HUES48 (cell line): Measurements from ENCODE around the gene KCNAB2.

Experiments used
- H3K27ac ChIP-seq: one replicate; pipeline ENCODE4 v1.7.0; 2013; ENCODE audit warnings: low read depth, low read length, inconsistent platforms
- H3K27me3 ChIP-seq: 2 replicates; pipeline ENCODE4 v1.6.1; 2013; ENCODE audit warnings: mild to moderate bottlenecking, low read length; ENCODE audit not compliant: control insufficient read depth, insufficient read depth
- H3K36me3 ChIP-seq: 2 replicates; pipeline ENCODE4 v1.6.1; 2013; ENCODE audit warnings: low read length; ENCODE audit not compliant: control insufficient read depth, insufficient read depth
- H3K4me1 ChIP-seq: 2 replicates; pipeline ENCODE4 v1.6.1; 2013; ENCODE audit warnings: mild to moderate bottlenecking, low read length; ENCODE audit not compliant: control insufficient read depth, insufficient read depth
- H3K4me3 ChIP-seq: 2 replicates; pipeline ENCODE4 v1.5.1; 2013; ENCODE audit warnings: mild to moderate bottlenecking, low read depth, low read length
- H3K9ac ChIP-seq: 2 replicates; pipeline ENCODE4 v1.6.1; 2013; ENCODE audit warnings: mild to moderate bottlenecking, low read depth, low read length, moderate library complexity
- H3K9me3 ChIP-seq: 2 replicates; pipeline ENCODE4 v1.6.1; 2013; ENCODE audit warnings: low read length; ENCODE audit not compliant: control insufficient read depth, insufficient read depth

KCNAB2 gene

GRCh38 chr1:6085666-6086065 is 40.0 kb downstream of the KCNAB2 start:
- Histone ChIP-seq H3K9me3 (no peaks in the 10 kb centered on the region), H3K36me3 (no peaks in the 10 kb centered on the region), H3K9ac (no peak overlapping the region), H3K4me3 (no peak overlapping the region), H3K4me1 (no peaks in the 10 kb centered on the region), H3K27me3 (no peaks in the 10 kb centered on the region), H3K27ac (no peak overlapping the region)

- H3K9ac ChIP-seq, result no peak overlapping the region
- no peaks in the 10 kb centered on the region for H3K4me1 ChIP-seq
- H3K27ac ChIP-seq, result no peak overlapping the region
- H3K4me3 ChIP-seq, result no peak overlapping the region
- no peaks in the 10 kb centered on the region for H3K36me3 ChIP-seq
- no peaks in the 10 kb centered on the region for H3K9me3 ChIP-seq
- no peaks in the 10 kb centered on the region for H3K27me3 ChIP-seq
Observed at GRCh38 chr1:6086358-6086757, 40.7 kb downstream of the KCNAB2 start.

DNA sequence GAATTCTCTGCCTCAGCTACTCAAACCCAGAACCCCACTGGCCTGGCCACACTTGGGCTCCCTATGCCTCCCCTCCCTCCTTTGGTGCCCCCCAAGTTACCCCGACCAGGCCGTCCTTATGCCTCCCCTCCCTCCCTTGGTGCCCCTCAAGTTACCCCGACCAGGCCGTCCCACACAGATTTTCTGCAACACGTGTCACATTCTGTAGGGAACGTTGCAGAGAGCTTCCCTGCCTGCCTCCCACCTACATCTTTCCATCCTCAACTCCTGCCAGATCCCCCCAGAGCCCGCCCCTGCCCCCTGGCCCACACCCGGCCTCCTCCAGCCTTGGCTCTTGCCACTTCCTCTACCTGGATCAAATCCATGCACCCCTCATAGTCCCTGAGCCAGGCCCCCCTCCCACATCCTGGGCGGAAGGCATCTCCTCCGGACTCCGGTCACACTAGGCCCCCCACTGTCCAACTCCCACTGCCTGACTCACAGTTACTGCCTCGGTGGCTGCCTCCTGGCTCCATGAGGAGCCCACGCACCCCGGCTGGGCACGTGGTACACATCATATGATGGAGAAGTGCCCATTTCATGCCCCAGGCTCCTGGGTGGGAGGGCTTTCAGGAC is 41.2 kb downstream of the KCNAB2 start:
- H3K4me3 ChIP-seq, result no peak overlapping the region

DNA sequence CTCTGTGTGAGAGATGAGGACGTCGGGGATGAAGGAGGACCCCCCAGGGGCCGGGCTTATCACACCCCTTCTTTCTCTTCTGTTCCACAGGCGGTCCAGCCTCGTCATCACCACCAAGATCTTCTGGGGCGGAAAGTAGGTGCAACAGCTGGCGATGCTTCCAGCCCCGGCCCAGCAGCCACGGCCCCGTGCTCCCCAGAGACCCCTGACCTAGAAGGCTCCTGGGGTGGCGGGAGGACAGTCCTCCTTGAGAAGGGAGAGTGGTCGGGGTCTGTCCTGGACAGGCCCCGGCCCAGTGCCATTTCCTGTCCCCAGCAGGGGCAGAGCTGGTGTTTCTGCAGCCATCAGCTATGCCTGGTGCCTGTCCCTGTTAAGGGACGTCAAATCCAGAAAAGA is 41.7 kb downstream of the KCNAB2 start:
- H3K4me1 ChIP-seq, result no peaks in the 10 kb centered on the region
- no peak overlapping the region for H3K4me3 ChIP-seq
- no peak overlapping the region for H3K27ac ChIP-seq
- H3K9ac ChIP-seq, result no peak overlapping the region
- no peaks in the 10 kb centered on the region for H3K9me3 ChIP-seq
- H3K27me3 ChIP-seq, result no peaks in the 10 kb centered on the region
- H3K36me3 ChIP-seq, result no peaks in the 10 kb centered on the region

More for the DNA sequence above, 41.2 kb downstream of the KCNAB2 start:
- H3K27ac ChIP-seq, result no peak overlapping the region
- H3K27me3 ChIP-seq, result no peaks in the 10 kb centered on the region
- H3K9me3 ChIP-seq, result no peaks in the 10 kb centered on the region
- no peaks in the 10 kb centered on the region for H3K4me1 ChIP-seq
- no peaks in the 10 kb centered on the region for H3K36me3 ChIP-seq
- H3K9ac ChIP-seq, result no peak overlapping the region

- H3K9me3 ChIP-seq, result no peaks in the 10 kb centered on the region
Observed at GRCh38 chr1:6087958-6088357, 42.3 kb downstream of the KCNAB2 start.

GRCh38 chr1:6088956-6089355 is 43.3 kb downstream of the KCNAB2 start:
- no peaks in the 10 kb centered on the region for H3K27me3 ChIP-seq
- no peak overlapping the region for H3K4me3 ChIP-seq
- H3K4me1 ChIP-seq, result no peaks in the 10 kb centered on the region
- H3K9ac ChIP-seq, result no peak overlapping the region
- H3K9me3 ChIP-seq, result no peaks in the 10 kb centered on the region
- no peaks in the 10 kb centered on the region for H3K36me3 ChIP-seq
- H3K27ac ChIP-seq, result no peak overlapping the region

More at GRCh38 chr1:6087958-6088357, 42.3 kb downstream of the KCNAB2 start:
- H3K36me3 ChIP-seq, result no peaks in the 10 kb centered on the region
- H3K27me3 ChIP-seq, result no peaks in the 10 kb centered on the region
- no peaks in the 10 kb centered on the region for H3K4me1 ChIP-seq
- H3K9ac ChIP-seq, result no peak overlapping the region
- H3K27ac ChIP-seq, result no peak overlapping the region
- H3K4me3 ChIP-seq, result no peak overlapping the region

- Histone ChIP-seq H3K36me3 (no peaks in the 10 kb centered on the region), H3K4me1 (no peaks in the 10 kb centered on the region), H3K4me3 (no peak overlapping the region), H3K27ac (no peak overlapping the region), H3K27me3 (no peaks in the 10 kb centered on the region), H3K9me3 (no peaks in the 10 kb centered on the region), H3K9ac (no peak overlapping the region)
Observed at GRCh38 chr1:6090288-6090687, 44.6 kb downstream of the KCNAB2 start.

GRCh38 chr1:6090996-6091822 is 45.5 kb downstream of the KCNAB2 start:
- Histone ChIP-seq H3K27me3 (no peaks in the 10 kb centered on the region), H3K9ac (no peak overlapping the region)

GRCh38 chr1:6091823-6092109 is 46.1 kb downstream of the KCNAB2 start:
- Histone ChIP-seq H3K27ac (no peak overlapping the region), H3K9me3 (no peaks in the 10 kb centered on the region), H3K27me3 (no peaks in the 10 kb centered on the region), H3K36me3 (no peaks in the 10 kb centered on the region), H3K4me1 (no peaks in the 10 kb centered on the region), H3K9ac (no peak overlapping the region), H3K4me3 (no peak overlapping the region)

More at GRCh38 chr1:6090996-6091822, 45.5 kb downstream of the KCNAB2 start:
- Histone ChIP-seq H3K36me3 (no peaks in the 10 kb centered on the region), H3K27ac (no peak overlapping the region), H3K4me1 (no peaks in the 10 kb centered on the region), H3K4me3 (no peak overlapping the region), H3K9me3 (no peaks in the 10 kb centered on the region)

DNA sequence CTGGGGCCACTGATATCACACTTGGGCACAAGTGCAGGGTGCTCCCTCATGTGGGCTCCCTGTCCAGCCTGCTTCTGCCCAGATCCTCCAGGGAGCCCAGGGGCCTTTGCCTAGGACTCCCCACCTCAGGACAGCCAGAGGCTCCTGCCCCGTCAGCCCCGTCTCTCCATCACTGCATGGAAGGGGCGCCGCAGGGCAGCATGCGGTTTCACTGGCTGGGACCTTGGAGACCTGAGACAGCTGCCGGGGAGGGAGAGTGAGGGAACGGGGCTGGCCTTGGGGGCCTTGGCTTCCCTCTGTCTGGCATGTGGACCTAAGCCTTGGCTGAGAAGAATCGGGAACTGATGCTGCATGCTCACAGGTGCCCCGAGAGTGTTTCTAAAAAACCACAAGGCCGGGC is 46.5 kb downstream of the KCNAB2 start:
- Histone ChIP-seq H3K4me3 (no peak overlapping the region), H3K27ac (no peak overlapping the region), H3K9ac (no peak overlapping the region), H3K4me1 (no peaks in the 10 kb centered on the region), H3K9me3 (no peaks in the 10 kb centered on the region), H3K36me3 (no peaks in the 10 kb centered on the region), H3K27me3 (no peaks in the 10 kb centered on the region)

GRCh38 chr1:6093071-6093470 is 47.4 kb downstream of the KCNAB2 start:
- H3K4me1 ChIP-seq, result no peaks in the 10 kb centered on the region
- no peak overlapping the region for H3K27ac ChIP-seq
- H3K27me3 ChIP-seq, result no peaks in the 10 kb centered on the region
- no peaks in the 10 kb centered on the region for H3K9me3 ChIP-seq
- H3K9ac ChIP-seq, result no peak overlapping the region
- no peak overlapping the region for H3K4me3 ChIP-seq
- no peaks in the 10 kb centered on the region for H3K36me3 ChIP-seq
